ENCODE data around the gene DNAH12. TPM values are rescaled to one million over a fixed set of nuclear protein-coding genes. Genes with fewer than 3 reads are reported as not detected.

The DNAH12 gene
- total and polyA plus RNA-seq, 2 of the 13 experiments (the other 11 are each of a cell fraction or from before 2014, with no cell fraction given) = 0.11 TPM

DNA sequence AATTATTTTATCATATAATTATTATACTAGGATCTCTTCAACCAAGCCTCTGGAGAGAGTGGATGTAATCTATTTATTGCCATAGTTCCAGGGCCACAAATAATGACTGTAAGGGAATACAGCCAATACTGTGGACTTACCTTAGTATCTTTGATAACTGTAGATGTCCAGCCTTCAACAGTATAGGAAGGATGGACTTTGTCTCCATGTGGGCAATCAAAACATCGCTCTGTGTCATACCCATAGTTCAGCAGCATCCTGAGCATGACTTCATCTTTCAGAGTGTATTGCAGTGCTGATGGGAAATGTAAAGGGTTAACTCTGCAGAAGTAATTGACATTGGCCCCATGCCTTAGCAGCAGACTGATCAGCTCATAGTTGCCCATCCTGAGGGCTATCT lies 265.9 kb downstream of the DNAH12 start:
- no peaks in the 10 kb centered on the region for H3K79me2 ChIP-seq (ENCODE audit: insufficient read depth, low read length)
- FAIRE-seq = no peak
- peak; percentile 12 for DNase-seq (ENCODE audit: low spot score)
- no peak overlapping the region for H3K4me3 ChIP-seq (replicated peaks in 1 of 3; ENCODE audit: insufficient read depth in 1 of 3, low read depth in 2 of 3, low read length in 3 of 3)
- ATAC-seq = peak; percentile 60; the same call in 2 of the 3 replicates
- no peak overlapping the region for H3K9ac ChIP-seq (ENCODE audit: insufficient read depth, low read depth, low read length)
- H4K20me1 ChIP-seq (ENCODE audit: insufficient read depth, low read length) = no peaks in the 10 kb centered on the region
- no peak overlapping the region for H3K4me2 ChIP-seq (ENCODE audit: low read depth, low read length)
- no peaks in the 10 kb centered on the region for H3K27me3 ChIP-seq (ENCODE audit: control insufficient read depth in 1 of 2, insufficient read depth in 2 of 2, low read length in 2 of 2)
- TF ChIP-seq ZNF652 (CRISPR knock-in tag; IDR thresholded peaks at IDR 0.05; ENCODE audit: borderline replicate concordance, low read depth) (peak; percentile 75; the same call in 1 of the 2 replicates), WIZ (CRISPR knock-in tag; IDR thresholded peaks at IDR 0.05) (no peak)
- CTCF ChIA-PET (ENCODE audit: low intra/inter-chr PET ratio, low total read pairs) = no interaction called here
- POLR2A ChIA-PET = no interaction called here
- no peak overlapping the region for H2AFZ ChIP-seq (ENCODE audit: low read length)
- no peaks in the 10 kb centered on the region; a peak in 1 of 5 replicates for H3K36me3 ChIP-seq (replicated peaks in 1 of 2; ENCODE audit: control insufficient read depth in 1 of 2, insufficient read depth in 2 of 2, low read length in 2 of 2)
- intact Hi-C loops (cut with micrococcal nuclease; ENCODE audit: unreplicated experiment) = no loop called here
- H3K4me1 ChIP-seq (ENCODE audit: insufficient read depth, low read length) = no peaks in the 10 kb centered on the region
- no TSS peak for BruUV-seq (replicated peaks)
- in situ Hi-C loops (cut with HindIII; ENCODE audit: extremely low pct_ligation_motif_present, low pct_unique_long_range_greater_than_20kb) = no loop called here
- H3K27ac ChIP-seq (ENCODE audit: extremely low read length, insufficient read depth, low read length) = no peak overlapping the region
- 0 out of 2 replicates have a peak, but pooled peaks cover 4% of the 10 kb centered on the region for H3K9me3 ChIP-seq (ENCODE audit: low read length)
- WGBS (ENCODE audit: low lambda C conversion rate) = 85% methylated on average over 1 of the region's 1 CpG

DNA sequence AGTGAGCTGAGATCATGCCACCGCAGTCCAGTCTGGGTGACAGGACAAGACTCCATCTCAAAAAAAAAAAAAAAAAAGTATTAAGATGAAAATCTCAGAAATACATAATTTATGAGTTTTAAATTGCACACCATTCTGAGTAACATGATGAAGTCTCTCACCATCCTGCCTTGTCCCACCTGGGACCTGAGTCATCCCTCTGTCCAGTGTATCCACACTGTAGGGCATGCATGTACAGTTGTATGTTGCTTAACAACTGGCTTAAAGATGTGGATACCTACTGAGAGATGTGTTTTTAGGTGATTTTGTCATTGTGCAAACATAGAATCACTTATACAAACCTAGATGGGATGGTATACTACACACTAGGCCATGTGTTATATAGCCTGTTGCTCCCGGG lies 268.8 kb downstream of the DNAH12 start:
- H3K4me3 ChIP-seq (replicated peaks in 1 of 3; ENCODE audit: insufficient read depth in 1 of 3, low read depth in 2 of 3, low read length in 3 of 3) = no peak overlapping the region
- ChIA-PET CTCF (ENCODE audit: low intra/inter-chr PET ratio, low total read pairs) (no interaction called here), POLR2A (no interaction called here)
- H3K79me2 ChIP-seq (ENCODE audit: insufficient read depth, low read length) = no peaks in the 10 kb centered on the region
- no peaks in the 10 kb centered on the region for H3K27me3 ChIP-seq (ENCODE audit: control insufficient read depth in 1 of 2, insufficient read depth in 2 of 2, low read length in 2 of 2)
- peaks cover 0 to 3% of the 10 kb centered on the region in 2 experiments; a peak in 3 of 5 replicates for H3K36me3 ChIP-seq (replicated peaks in 1 of 2; ENCODE audit: control insufficient read depth in 1 of 2, insufficient read depth in 2 of 2, low read length in 2 of 2)
- no peaks in the 10 kb centered on the region for H3K4me1 ChIP-seq (ENCODE audit: insufficient read depth, low read length)
- no peak overlapping the region for H3K27ac ChIP-seq (ENCODE audit: extremely low read length, insufficient read depth, low read length)
- no peak for DNase-seq (ENCODE audit: low spot score)
- no peak overlapping the region for H3K9ac ChIP-seq (ENCODE audit: insufficient read depth, low read depth, low read length)
- 95% methylated on average over 2 of the region's 2 CpGs for WGBS (ENCODE audit: low lambda C conversion rate)
- BruUV-seq (replicated peaks) = no TSS peak
- TF ChIP-seq FUBP1 (CRISPR knock-in tag; IDR thresholded peaks at IDR 0.05; ENCODE audit: borderline replicate concordance) = no peak
- TF ChIP-seq, protein P1, sequence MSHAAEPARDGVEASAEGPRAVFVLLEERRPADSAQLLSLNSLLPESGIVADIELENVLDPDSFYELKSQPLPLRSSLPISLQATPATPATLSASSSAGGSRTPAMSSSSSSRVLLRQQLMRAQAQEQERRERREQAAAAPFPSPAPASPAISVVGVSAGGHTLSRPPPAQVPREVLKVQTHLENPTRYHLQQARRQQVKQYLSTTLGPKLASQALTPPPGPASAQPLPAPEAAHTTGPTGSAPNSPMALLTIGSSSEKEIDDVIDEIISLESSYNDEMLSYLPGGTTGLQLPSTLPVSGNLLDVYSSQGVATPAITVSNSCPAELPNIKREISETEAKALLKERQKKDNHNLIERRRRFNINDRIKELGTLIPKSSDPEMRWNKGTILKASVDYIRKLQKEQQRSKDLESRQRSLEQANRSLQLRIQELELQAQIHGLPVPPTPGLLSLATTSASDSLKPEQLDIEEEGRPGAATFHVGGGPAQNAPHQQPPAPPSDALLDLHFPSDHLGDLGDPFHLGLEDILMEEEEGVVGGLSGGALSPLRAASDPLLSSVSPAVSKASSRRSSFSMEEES (CRISPR knock-in tag; IDR thresholded peaks at IDR 0.05) = no peak
- TF ChIP-seq, protein P2, sequence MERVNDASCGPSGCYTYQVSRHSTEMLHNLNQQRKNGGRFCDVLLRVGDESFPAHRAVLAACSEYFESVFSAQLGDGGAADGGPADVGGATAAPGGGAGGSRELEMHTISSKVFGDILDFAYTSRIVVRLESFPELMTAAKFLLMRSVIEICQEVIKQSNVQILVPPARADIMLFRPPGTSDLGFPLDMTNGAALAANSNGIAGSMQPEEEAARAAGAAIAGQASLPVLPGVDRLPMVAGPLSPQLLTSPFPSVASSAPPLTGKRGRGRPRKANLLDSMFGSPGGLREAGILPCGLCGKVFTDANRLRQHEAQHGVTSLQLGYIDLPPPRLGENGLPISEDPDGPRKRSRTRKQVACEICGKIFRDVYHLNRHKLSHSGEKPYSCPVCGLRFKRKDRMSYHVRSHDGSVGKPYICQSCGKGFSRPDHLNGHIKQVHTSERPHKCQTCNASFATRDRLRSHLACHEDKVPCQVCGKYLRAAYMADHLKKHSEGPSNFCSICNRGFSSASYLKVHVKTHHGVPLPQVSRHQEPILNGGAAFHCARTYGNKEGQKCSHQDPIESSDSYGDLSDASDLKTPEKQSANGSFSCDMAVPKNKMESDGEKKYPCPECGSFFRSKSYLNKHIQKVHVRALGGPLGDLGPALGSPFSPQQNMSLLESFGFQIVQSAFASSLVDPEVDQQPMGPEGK (CRISPR knock-in tag; IDR thresholded peaks at IDR 0.05) = no peak
- no peak overlapping the region for H2AFZ ChIP-seq (ENCODE audit: low read length)
- intact Hi-C loops (cut with micrococcal nuclease; ENCODE audit: unreplicated experiment) (no loop called here), in situ Hi-C loops (cut with HindIII; ENCODE audit: extremely low pct_ligation_motif_present, low pct_unique_long_range_greater_than_20kb) (no loop called here)
- H4K20me1 ChIP-seq (ENCODE audit: insufficient read depth, low read length) = no peaks in the 10 kb centered on the region
- no peak for FAIRE-seq
- no peak overlapping the region for H3K4me2 ChIP-seq (ENCODE audit: low read depth, low read length)
- no peak for ATAC-seq
- H3K9me3 ChIP-seq (ENCODE audit: low read length) = 0 out of 2 replicates have a peak, but pooled peaks cover 4% of the 10 kb centered on the region

Measured in HepG2 (cell line).